Upper lobe of left lung (tissue), 6 donors: ENCODE measurements around the gene SERGEF. TPM values are rescaled to one million over a fixed set of nuclear protein-coding genes. Genes with fewer than 3 reads are reported as not detected.
A peak's percentile ranks its signal among the peaks of the same experiment; 100 is the strongest.

Experiments
- ATAC-seq, 2 donors: fragments of 200-7000 bp; cut with Tn5 transposase; one replicate each; pipeline ENCODE4 v1.9.1; 2022; ENCODE audit warnings: mild to moderate bottlenecking in 2 of 2, moderate library complexity in 2 of 2; ENCODE audit not compliant: low FRiP score in 2 of 2
- DNase-seq, 2 donors: peaks; one replicate each; pipeline ENCODE4 v3.0.0-alpha.2; 2019 to 2020
- H3K27ac ChIP-seq, 4 donors: fragments of 200-600 bp; sonication (generic); one replicate each; pipeline ENCODE4 v1.5.1; 2016 to 2019
- H3K27me3 ChIP-seq, 4 donors: fragments of 200-600 bp; sonication (generic); one replicate each; pipeline ENCODE4 v1.5.1; 2017 to 2019
- H3K36me3 ChIP-seq, 4 donors: fragments of 200-600 bp; sonication (generic); one replicate each; pipeline ENCODE4 v1.5.1; 2016 to 2019
- H3K4me1 ChIP-seq, 4 donors: fragments of 200-600 bp; sonication (generic); one replicate each; pipeline ENCODE4 v1.5.1; 2018 to 2019
- H3K4me3 ChIP-seq, 4 donors: fragments of 200-600 bp; sonication (generic); one replicate each; pipeline ENCODE4 v1.5.1; 2017 to 2019; ENCODE audit warnings: mild to moderate bottlenecking in 2 of 4, moderate library complexity in 1 of 4
- H3K9me3 ChIP-seq, 4 donors: fragments of 200-600 bp; sonication (generic); one replicate each; pipeline ENCODE4 v1.5.1; 2018 to 2019
- EP300 ChIP-seq, 4 donors: sonication (generic); formaldehyde crosslinking; IDR thresholded peaks; one replicate each; pipeline ENCODE4 v1.5.1; 2017; ENCODE audit warnings: antibody characterized with exemption in 4 of 4, control low read depth in 2 of 4
- POLR2A ChIP-seq, 4 donors: fragments of 450-650 bp; IDR thresholded peaks; one replicate each; pipeline ENCODE4 v1.5.1; 2016 to 2017; ENCODE audit warnings: antibody characterized with exemption in 4 of 4, mild to moderate bottlenecking in 2 of 4
- POLR2AphosphoS5 ChIP-seq, 2 donors: sonication (generic); formaldehyde crosslinking; IDR thresholded peaks; one replicate each; pipeline ENCODE4 v1.5.1; 2017; ENCODE audit warnings: antibody characterized with exemption in 2 of 2
- WGBS, 2 donors: methylation state at CpG; one replicate each; pipeline ENCODE4 v1.1.5; 2017 to 2018; 5-methylcytosine and 5-hydroxymethylcytosine counted together
- total RNA-seq, 6 donors: library from RNA; depleted of rRNA in 4 of 6; stranded (reverse); fragments of >200 nt in 4 of 6; gene quantifications; one replicate each; pipeline versions ENCODE4 v1.1.0 to v1.2.1, GENCODE V29; 2016 to 2021
- TF ChIP-seq, protein P1 (sequence below), 6 experiments: fragments of 450-650 bp in 4 of 6; fragments of 200-600 bp in 2 of 6; sonication (generic) in 2 of 6; IDR thresholded peaks; one replicate each; pipeline ENCODE4 v1.5.1; 2016 to 2019; ENCODE audit warnings: antibody characterized with exemption in 6 of 6
- donor health status: DM: no; HTN: no; CAD: no; lungs with moderate emphysema.
- donor health status: DM: no; HTN: yes; CAD: no; lungs with severe emphysema.

Gene SERGEF
- total RNA-seq, 6 donors from 2014 or later = 21.7 to 40.5 (median 34.8) TPM

DNA sequence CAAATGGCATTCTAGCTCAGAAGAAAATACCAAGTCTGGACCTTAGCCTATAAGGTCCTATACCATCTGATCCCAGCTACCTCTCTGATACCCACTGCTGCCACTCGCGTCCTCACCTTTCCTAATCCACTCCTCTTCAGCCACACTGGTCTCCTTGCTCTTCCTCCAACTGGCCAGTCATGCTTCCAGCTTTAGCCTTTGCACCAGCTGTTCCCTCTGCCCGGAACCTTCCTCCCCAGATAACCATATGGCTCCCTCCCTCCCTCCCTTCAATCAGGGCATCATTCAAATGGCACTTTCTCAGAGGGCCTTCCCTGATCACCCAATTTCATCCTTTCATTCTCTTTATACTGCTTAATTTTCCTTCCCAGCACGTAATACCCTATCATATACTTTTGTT, 210.4 kb downstream of the SERGEF start:
- 94 to 96% methylated on average over 4 of the region's 4 CpGs for WGBS, 2 donors
- Histone ChIP-seq H3K9me3 (no peaks in the 10 kb centered on the region), H3K4me1 (no peaks in the 10 kb centered on the region), H3K27ac (no peak overlapping the region), H3K36me3 (no peaks in the 10 kb centered on the region), H3K27me3 (no peaks in the 10 kb centered on the region), H3K4me3 (no peak overlapping the region)
- ATAC-seq (no peak), DNase-seq (no peak)
- no peak for TF ChIP-seq POLR2A (IDR thresholded peaks at IDR 0.05)
- no peak for TF ChIP-seq EP300 (IDR thresholded peaks at IDR 0.05)
- no peak for TF ChIP-seq POLR2AphosphoS5 (IDR thresholded peaks at IDR 0.05)
- TF ChIP-seq, protein P1, sequence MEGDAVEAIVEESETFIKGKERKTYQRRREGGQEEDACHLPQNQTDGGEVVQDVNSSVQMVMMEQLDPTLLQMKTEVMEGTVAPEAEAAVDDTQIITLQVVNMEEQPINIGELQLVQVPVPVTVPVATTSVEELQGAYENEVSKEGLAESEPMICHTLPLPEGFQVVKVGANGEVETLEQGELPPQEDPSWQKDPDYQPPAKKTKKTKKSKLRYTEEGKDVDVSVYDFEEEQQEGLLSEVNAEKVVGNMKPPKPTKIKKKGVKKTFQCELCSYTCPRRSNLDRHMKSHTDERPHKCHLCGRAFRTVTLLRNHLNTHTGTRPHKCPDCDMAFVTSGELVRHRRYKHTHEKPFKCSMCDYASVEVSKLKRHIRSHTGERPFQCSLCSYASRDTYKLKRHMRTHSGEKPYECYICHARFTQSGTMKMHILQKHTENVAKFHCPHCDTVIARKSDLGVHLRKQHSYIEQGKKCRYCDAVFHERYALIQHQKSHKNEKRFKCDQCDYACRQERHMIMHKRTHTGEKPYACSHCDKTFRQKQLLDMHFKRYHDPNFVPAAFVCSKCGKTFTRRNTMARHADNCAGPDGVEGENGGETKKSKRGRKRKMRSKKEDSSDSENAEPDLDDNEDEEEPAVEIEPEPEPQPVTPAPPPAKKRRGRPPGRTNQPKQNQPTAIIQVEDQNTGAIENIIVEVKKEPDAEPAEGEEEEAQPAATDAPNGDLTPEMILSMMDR (IDR thresholded peaks at IDR 0.05) = no peak

DNA sequence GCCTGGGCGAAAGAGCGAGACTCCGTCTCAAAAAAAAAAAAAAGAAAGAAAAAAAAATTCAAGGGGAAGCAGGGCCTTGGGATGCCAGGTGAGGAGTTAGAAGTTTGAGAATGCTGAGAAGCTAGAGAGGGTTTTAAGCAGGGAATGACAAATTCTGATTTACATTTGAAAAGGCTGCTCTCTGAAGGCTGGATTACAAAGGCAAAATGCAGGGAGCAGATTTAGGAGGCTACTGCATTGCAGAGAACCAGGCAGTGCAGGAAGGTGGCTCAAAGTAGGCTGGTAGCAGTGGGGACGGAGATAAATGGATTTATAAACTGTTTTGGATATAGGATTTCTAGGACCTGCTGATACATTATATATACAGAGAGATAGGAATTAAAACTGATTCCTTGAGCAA, 211.7 kb downstream of the SERGEF start:
- DNase-seq (no peak), ATAC-seq (no peak)
- no peaks in the 10 kb centered on the region for H3K9me3 ChIP-seq
- H3K36me3 ChIP-seq = no peaks in the 10 kb centered on the region
- 96 to 100% methylated on average over 4 of the region's 4 CpGs for WGBS, 2 donors
- no peak overlapping the region for H3K27ac ChIP-seq
- no peak for TF ChIP-seq POLR2A (IDR thresholded peaks at IDR 0.05)
- no peak for TF ChIP-seq EP300 (IDR thresholded peaks at IDR 0.05)
- no peak for TF ChIP-seq POLR2AphosphoS5 (IDR thresholded peaks at IDR 0.05)
- TF ChIP-seq, protein P1 (IDR thresholded peaks at IDR 0.05) = no peak
- H3K4me3 ChIP-seq = no peak overlapping the region
- no peaks in the 10 kb centered on the region for H3K4me1 ChIP-seq
- H3K27me3 ChIP-seq = no peaks in the 10 kb centered on the region

DNA sequence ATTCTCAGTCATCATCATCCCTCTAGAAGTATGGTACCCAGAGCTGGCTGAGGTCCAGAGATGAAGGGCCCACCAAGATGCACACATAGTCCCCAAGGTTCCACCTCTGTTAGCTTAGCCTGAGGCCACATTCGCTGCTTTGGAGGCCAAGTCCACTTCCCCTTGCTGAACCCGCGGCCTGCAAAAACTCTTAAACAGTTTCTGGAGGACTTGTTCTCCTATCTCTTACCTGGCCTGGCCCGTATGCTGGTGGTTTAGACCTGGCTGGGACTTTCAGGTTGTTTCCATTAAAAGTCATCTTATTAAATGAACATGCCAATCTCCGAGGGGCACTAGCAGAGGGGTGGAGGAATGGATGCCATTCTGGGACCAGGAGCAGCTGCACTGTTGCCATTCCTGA, 213.7 kb downstream of the SERGEF start:
- no peak for TF ChIP-seq POLR2A (IDR thresholded peaks at IDR 0.05)
- TF ChIP-seq EP300 (IDR thresholded peaks at IDR 0.05) = no peak
- TF ChIP-seq POLR2AphosphoS5 (IDR thresholded peaks at IDR 0.05) = no peak
- TF ChIP-seq, protein P1 (IDR thresholded peaks at IDR 0.05) = no peak
- no peaks in the 10 kb centered on the region for H3K4me1 ChIP-seq
- WGBS, 2 donors = 95 to 96% methylated on average over 5 of the region's 5 CpGs
- DNase-seq (no peak), ATAC-seq (no peak)
- no peaks in the 10 kb centered on the region for H3K36me3 ChIP-seq
- H3K4me3 ChIP-seq = no peak overlapping the region
- no peaks in the 10 kb centered on the region for H3K9me3 ChIP-seq
- no peak overlapping the region for H3K27ac ChIP-seq
- H3K27me3 ChIP-seq = no peaks in the 10 kb centered on the region

DNA sequence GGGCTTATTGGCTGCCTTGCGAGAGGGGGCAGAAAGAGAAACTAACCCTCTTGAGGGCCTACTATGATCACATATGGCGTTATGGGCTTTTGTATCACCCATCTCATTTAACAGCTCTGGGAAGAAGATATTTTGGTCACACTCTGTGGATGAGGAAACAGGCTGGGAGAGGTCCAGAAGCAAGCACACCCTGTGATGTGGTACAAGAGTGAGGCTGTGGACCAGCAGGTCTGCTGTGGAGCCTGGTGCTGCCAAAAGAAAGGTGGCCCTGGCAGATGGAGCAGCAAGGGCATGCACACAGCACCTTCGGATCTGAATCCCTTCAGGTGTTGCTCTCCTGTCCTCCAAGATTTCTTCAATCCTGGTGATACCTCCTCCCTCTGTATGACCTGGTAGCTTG, 214.1 kb downstream of the SERGEF start:
- no peak for DNase-seq
- H3K27me3 ChIP-seq = no peaks in the 10 kb centered on the region
- no peak overlapping the region for H3K27ac ChIP-seq
- H3K4me1 ChIP-seq = no peaks in the 10 kb centered on the region
- no peaks in the 10 kb centered on the region for H3K36me3 ChIP-seq
- ATAC-seq = no peak
- H3K4me3 ChIP-seq = no peak overlapping the region
- 88 to 97% methylated on average over 3 of the region's 3 CpGs for WGBS, 2 donors
- TF ChIP-seq POLR2A (IDR thresholded peaks at IDR 0.05) (no peak), POLR2AphosphoS5 (IDR thresholded peaks at IDR 0.05) (no peak), EP300 (IDR thresholded peaks at IDR 0.05) (no peak)
- TF ChIP-seq, protein P1 (IDR thresholded peaks at IDR 0.05) = no peak
- H3K9me3 ChIP-seq = no peaks in the 10 kb centered on the region

DNA sequence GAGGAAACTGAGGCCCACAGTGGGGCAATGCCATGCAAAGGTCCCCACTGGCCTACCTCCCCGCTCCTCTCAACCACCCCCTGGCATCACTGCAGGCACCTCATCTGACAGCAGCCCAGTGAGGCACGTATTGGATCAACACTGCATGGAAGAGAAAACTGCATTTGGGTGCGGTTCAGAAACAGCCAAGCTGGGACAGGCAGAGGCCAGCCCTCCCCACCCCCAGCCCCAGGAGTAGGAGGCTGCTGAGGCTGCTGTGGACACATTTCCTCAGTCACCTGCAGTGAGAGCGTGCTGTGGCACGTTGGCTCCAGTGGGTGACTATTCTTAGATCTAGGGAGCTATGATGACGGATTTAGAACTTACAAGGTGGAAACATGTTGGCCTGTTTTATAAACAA, 214.6 kb downstream of the SERGEF start:
- Histone ChIP-seq H3K27me3 (no peaks in the 10 kb centered on the region), H3K4me1 (no peaks in the 10 kb centered on the region), H3K36me3 (no peaks in the 10 kb centered on the region), H3K4me3 (no peak overlapping the region), H3K27ac (no peak overlapping the region), H3K9me3 (no peaks in the 10 kb centered on the region)
- peak in 1 of 2 donors; percentile 27 for DNase-seq
- 75 to 91% methylated on average over 5 to 6 of the region's 6 CpGs for WGBS, 2 donors
- no peak for ATAC-seq
- TF ChIP-seq EP300 (IDR thresholded peaks at IDR 0.05) (no peak), POLR2A (IDR thresholded peaks at IDR 0.05) (no peak), POLR2AphosphoS5 (IDR thresholded peaks at IDR 0.05) (no peak)
- TF ChIP-seq, protein P1 (IDR thresholded peaks at IDR 0.05) = no peak
